Breast epithelium (tissue), 3 donors: Measurements from ENCODE around the gene CES5A.

Source experiments
- POLR2A ChIP-seq: fragments of 450-650 bp; IDR thresholded peaks from one replicate; pipeline ENCODE4 v1.6.1; 2016; ENCODE audit warnings: antibody characterized with exemption, mild to moderate bottlenecking, moderate library complexity
- POLR2AphosphoS5 ChIP-seq, 3 donors: sonication (generic); formaldehyde crosslinking; IDR thresholded peaks; one replicate each; pipeline ENCODE4 v1.6.1; 2017; ENCODE audit warnings: antibody characterized with exemption in 3 of 3
- TF ChIP-seq, protein P1 (sequence below), 3 donors: fragments of 450-650 bp; IDR thresholded peaks; one replicate each; pipeline ENCODE4 v1.5.1; 2016 to 2017; ENCODE audit warnings: antibody characterized with exemption in 3 of 3, mild to moderate bottlenecking in 3 of 3, moderate library complexity in 3 of 3

DNA sequence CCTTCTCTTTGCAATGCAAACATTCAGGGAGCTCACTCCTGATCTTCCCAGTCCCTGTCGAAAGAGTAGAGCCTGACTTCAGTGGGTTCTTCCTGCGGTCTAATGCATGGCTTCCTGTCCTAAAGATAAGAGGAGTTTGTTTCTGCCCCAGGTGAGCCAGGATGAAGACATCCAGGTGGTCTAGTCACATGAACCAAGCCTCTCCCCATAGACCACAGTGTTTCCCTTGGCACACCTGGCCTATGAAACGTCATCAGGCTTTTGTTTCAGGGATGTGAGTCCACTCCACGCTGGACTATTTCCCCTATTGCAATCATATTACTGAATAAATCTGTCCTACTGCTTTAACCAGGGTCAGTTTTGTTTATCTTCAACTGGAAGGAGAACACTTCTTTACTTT is 63.4 kb downstream of the CES5A start:
- TF ChIP-seq, protein P1, sequence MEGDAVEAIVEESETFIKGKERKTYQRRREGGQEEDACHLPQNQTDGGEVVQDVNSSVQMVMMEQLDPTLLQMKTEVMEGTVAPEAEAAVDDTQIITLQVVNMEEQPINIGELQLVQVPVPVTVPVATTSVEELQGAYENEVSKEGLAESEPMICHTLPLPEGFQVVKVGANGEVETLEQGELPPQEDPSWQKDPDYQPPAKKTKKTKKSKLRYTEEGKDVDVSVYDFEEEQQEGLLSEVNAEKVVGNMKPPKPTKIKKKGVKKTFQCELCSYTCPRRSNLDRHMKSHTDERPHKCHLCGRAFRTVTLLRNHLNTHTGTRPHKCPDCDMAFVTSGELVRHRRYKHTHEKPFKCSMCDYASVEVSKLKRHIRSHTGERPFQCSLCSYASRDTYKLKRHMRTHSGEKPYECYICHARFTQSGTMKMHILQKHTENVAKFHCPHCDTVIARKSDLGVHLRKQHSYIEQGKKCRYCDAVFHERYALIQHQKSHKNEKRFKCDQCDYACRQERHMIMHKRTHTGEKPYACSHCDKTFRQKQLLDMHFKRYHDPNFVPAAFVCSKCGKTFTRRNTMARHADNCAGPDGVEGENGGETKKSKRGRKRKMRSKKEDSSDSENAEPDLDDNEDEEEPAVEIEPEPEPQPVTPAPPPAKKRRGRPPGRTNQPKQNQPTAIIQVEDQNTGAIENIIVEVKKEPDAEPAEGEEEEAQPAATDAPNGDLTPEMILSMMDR (IDR thresholded peaks at IDR 0.05), result no peak
- TF ChIP-seq POLR2A (no peak), POLR2AphosphoS5 (IDR thresholded peaks at IDR 0.05) (no peak)
